Chondrocyte (in vitro differentiated cells): ENCODE results near the gene ZNF524. TPM values are rescaled to one million over a fixed set of nuclear protein-coding genes. Genes with fewer than 3 reads are reported as not detected.

ENCODE experiments used
- DNase-seq: peaks from one replicate; pipeline ENCODE4 v3.0.0; 2021; ENCODE audit warnings: mixed read lengths, low spot score
- H3K27ac Mint-ChIP-seq: one replicate; pipeline ENCODE4 v1.8.0; 2021; ENCODE audit warnings: mild to moderate bottlenecking, moderate library complexity, mixed read lengths; ENCODE audit not compliant: unreplicated experiment
- H3K27me3 Mint-ChIP-seq: 2 replicates; pipeline ENCODE4 v1.8.0; 2021; ENCODE audit warnings: low read depth, mixed read lengths
- H3K36me3 Mint-ChIP-seq: 2 replicates; pipeline ENCODE4 v1.8.0; 2021; ENCODE audit warnings: low read depth, mixed read lengths
- H3K4me1 Mint-ChIP-seq: 2 replicates; pipeline ENCODE4 v1.8.0; 2021; ENCODE audit warnings: low read depth, mild to moderate bottlenecking, mixed read lengths
- H3K4me3 Mint-ChIP-seq: one replicate; pipeline ENCODE4 v1.8.0; 2021; ENCODE audit warnings: mild to moderate bottlenecking, moderate library complexity, mixed read lengths; ENCODE audit not compliant: unreplicated experiment
- H3K9me3 Mint-ChIP-seq: 2 replicates; pipeline ENCODE4 v1.8.0; 2021; ENCODE audit warnings: low read depth, mixed read lengths
- CTCF ChIP-seq: fragments of 200-600 bp; sonication (generic); IDR thresholded peaks from 2 replicates; pipeline ENCODE4 v1.5.0; 2021; ENCODE audit warnings: antibody characterized with exemption, mild to moderate bottlenecking, moderate library complexity
- long read RNA-seq: library from polyadenylated mRNA; stranded (forward); transcript quantifications from one replicate; pipeline ENCODE4 v2.0.0, GENCODE V29; 2021
- total RNA-seq: library from RNA; stranded (reverse); gene quantifications from 3 replicates; pipeline ENCODE4 v1.2.1, GENCODE V29; 2021

ZNF524 gene
- 10.1 to 11.0 TPM (median 10.8 TPM) in 3 replicates for total RNA-seq
- long read RNA-seq, transcript ZNF524-201 (2 exons, 1,102 nt) = major isoform, 12 of 12 reads
- long read RNA-seq, partial matches to known transcripts = 0 of 12 reads
- long read RNA-seq, other reads (novel, unspliced or antisense) = 0 of 12 reads

- Mint-ChIP-seq H3K27ac (peak within 1 kb of the TSS; percentile 99), H3K4me1 (peaks cover 31% of the 10 kb centered on the region), H3K36me3 (peaks cover 17% of the 10 kb centered on the region), H3K9me3 (no peaks in the 10 kb centered on the region), H3K27me3 (no peaks in the 10 kb centered on the region), H3K4me3 (peak within 1 kb of the TSS; percentile 88)
- no peak for DNase-seq
- TF ChIP-seq CTCF = no peak
These were observed at the start of gene ZNF524 for GRCh38 chr19:55599842-55600661. TSS of gene ZNF524 (plus strand) at chr19:55600288. CDS start at chr19:55602113, 1,825 bp downstream.

- Mint-ChIP-seq H3K4me3 (peak overlapping the region; percentile 52), H3K36me3 (no peaks in the 10 kb centered on the region), H3K9me3 (no peaks in the 10 kb centered on the region), H3K27ac (peak overlapping the region; percentile 99), H3K27me3 (no peaks in the 10 kb centered on the region), H3K4me1 (peaks cover 65% of the 10 kb centered on the region)
- no peak for DNase-seq
- TF ChIP-seq CTCF = no peak
These were observed 49.8 kb upstream of the ZNF524 start for GRCh38 chr19:55550321-55550650.

GRCh38 chr19:55552206-55552605 is 47.9 kb upstream of the ZNF524 start:
- no peak for TF ChIP-seq CTCF
- peaks cover 56% of the 10 kb centered on the region for H3K4me1 Mint-ChIP-seq
- H3K36me3 Mint-ChIP-seq = no peaks in the 10 kb centered on the region
- H3K4me3 Mint-ChIP-seq = peak overlapping the region; percentile 15
- no peaks in the 10 kb centered on the region for H3K27me3 Mint-ChIP-seq
- DNase-seq = no peak
- no peaks in the 10 kb centered on the region for H3K9me3 Mint-ChIP-seq
- peak overlapping the region; percentile 95 for H3K27ac Mint-ChIP-seq

GRCh38 chr19:55552620-55553019 is 47.5 kb upstream of the ZNF524 start:
- DNase-seq = no peak
- peak overlapping the region; percentile 95 for H3K27ac Mint-ChIP-seq
- peaks cover 52% of the 10 kb centered on the region for H3K4me1 Mint-ChIP-seq
- no peak for TF ChIP-seq CTCF
- no peaks in the 10 kb centered on the region for H3K36me3 Mint-ChIP-seq
- no peaks in the 10 kb centered on the region for H3K9me3 Mint-ChIP-seq
- H3K4me3 Mint-ChIP-seq = peak overlapping the region; percentile 15
- H3K27me3 Mint-ChIP-seq = no peaks in the 10 kb centered on the region

GRCh38 chr19:55553217-55554182 is 46.6 kb upstream of the ZNF524 start:
- H3K9me3 Mint-ChIP-seq = no peaks in the 10 kb centered on the region
- H3K4me1 Mint-ChIP-seq = peaks cover 43% of the 10 kb centered on the region
- no peaks in the 10 kb centered on the region for H3K36me3 Mint-ChIP-seq
- TF ChIP-seq CTCF = peak; percentile 25
- DNase-seq = no peak
- H3K27ac Mint-ChIP-seq = peak overlapping the region; percentile 95
- H3K27me3 Mint-ChIP-seq = no peaks in the 10 kb centered on the region
- H3K4me3 Mint-ChIP-seq = no peak overlapping the region
